SK-N-SH treated with all-trans-retinoic acid at 6 μM for 48 hours (cell line): ENCODE results near the gene SPATA1.

Experiments used
- ATAC-seq: fragments of 200-7000 bp; cut with Tn5 transposase; 3 replicates; pipeline ENCODE4 v1.9.1; 2020; ENCODE audit warnings: mild to moderate bottlenecking, moderate library complexity
- ARNTL ChIP-seq: fragments of 450-650 bp; formaldehyde crosslinking; IDR thresholded peaks from 2 replicates; pipeline ENCODE4 v1.5.0; 2020; ENCODE audit warnings: low read depth, mild to moderate bottlenecking, moderate library complexity, borderline replicate concordance
- BACH2 ChIP-seq: fragments of 250-450 bp; sonication (Bioruptor Pico); IDR thresholded peaks from 2 replicates; pipeline ENCODE4 v1.9.0; 2021; ENCODE audit warnings: mild to moderate bottlenecking, borderline replicate concordance
- ISL1 ChIP-seq: fragments of 250-450 bp; sonication (Bioruptor Pico); IDR thresholded peaks from 2 replicates; pipeline ENCODE4 v2.1.2; 2022; ENCODE audit warnings: mild to moderate bottlenecking, moderate library complexity
- OSR1 ChIP-seq: fragments of 250-450 bp; sonication (Bioruptor Pico); IDR thresholded peaks from 2 replicates; pipeline ENCODE4 v1.8.0; 2022; ENCODE audit warnings: moderate library complexity, mild to moderate bottlenecking, inconsistent platforms
- PPARA ChIP-seq: fragments of 250-450 bp; sonication (Bioruptor Pico); IDR thresholded peaks from 2 replicates; pipeline ENCODE4 v1.5.0; 2020; ENCODE audit warnings: mild to moderate bottlenecking, borderline replicate concordance
- RARB ChIP-seq: fragments of 250-450 bp; sonication (Bioruptor Pico); IDR thresholded peaks from 2 replicates; pipeline ENCODE4 v1.8.0; 2021; ENCODE audit warnings: mild to moderate bottlenecking, moderate library complexity
- SNAI2 ChIP-seq: fragments of 250-450 bp; sonication (Bioruptor Pico); IDR thresholded peaks from 2 replicates; pipeline ENCODE4 v1.5.0; 2020; ENCODE audit warnings: mild to moderate bottlenecking, moderate library complexity
- TCF4 ChIP-seq: fragments of 250-450 bp; sonication (Bioruptor Pico); IDR thresholded peaks from 2 replicates; pipeline ENCODE4 v1.8.0; 2021; ENCODE audit warnings: mild to moderate bottlenecking, moderate library complexity, borderline replicate concordance
- TOX ChIP-seq: fragments of 250-450 bp; sonication (Bioruptor Pico); IDR thresholded peaks from 2 replicates; pipeline ENCODE4 v1.8.0; 2021; ENCODE audit warnings: mild to moderate bottlenecking, moderate library complexity, borderline replicate concordance
- ZFP30 ChIP-seq: fragments of 450-650 bp; formaldehyde crosslinking; IDR thresholded peaks from 2 replicates; pipeline ENCODE4 v1.5.0; 2022; ENCODE audit warnings: mild to moderate bottlenecking, moderate library complexity
- ZNF565 ChIP-seq: fragments of 450-650 bp; formaldehyde crosslinking; conservative IDR thresholded peaks from 2 replicates; pipeline ENCODE4 v1.5.0; 2020; ENCODE audit warnings: low read depth, mild to moderate bottlenecking, moderate library complexity
- ZNF70 ChIP-seq: fragments of 450-650 bp; formaldehyde crosslinking; IDR thresholded peaks from 2 replicates; pipeline ENCODE4 v1.5.0; 2020; ENCODE audit warnings: mild to moderate bottlenecking, moderate library complexity
- ZNF8 ChIP-seq: fragments of 450-650 bp; formaldehyde crosslinking; IDR thresholded peaks from 2 replicates; pipeline ENCODE4 v1.5.0; 2020; ENCODE audit warnings: mild to moderate bottlenecking, moderate library complexity
- TF ChIP-seq, protein P1 (sequence below): fragments of 250-450 bp; sonication (Bioruptor Pico); IDR thresholded peaks from 2 replicates; pipeline ENCODE4 v1.8.0; 2020; ENCODE audit warnings: mild to moderate bottlenecking, moderate library complexity, borderline replicate concordance
- TF ChIP-seq, protein P2 (sequence below): fragments of 250-450 bp; sonication (Bioruptor Pico); IDR thresholded peaks from 2 replicates; pipeline ENCODE4 v1.8.0; 2021; ENCODE audit warnings: low read depth, mild to moderate bottlenecking, moderate library complexity, borderline replicate concordance
- TF ChIP-seq, protein P3 (sequence below): fragments of 250-450 bp; sonication (Bioruptor Pico); IDR thresholded peaks from 2 replicates; pipeline ENCODE4 v1.5.1; 2020; ENCODE audit warnings: low read depth, mild to moderate bottlenecking, moderate library complexity
- TF ChIP-seq, protein P4 (sequence below): fragments of 250-450 bp; sonication (Bioruptor Pico); IDR thresholded peaks from 2 replicates; pipeline ENCODE4 v1.5.1; 2021; ENCODE audit warnings: mild to moderate bottlenecking, moderate library complexity
- TF ChIP-seq, protein P5 (sequence below): fragments of 250-450 bp; sonication (Bioruptor Pico); IDR thresholded peaks from 2 replicates; pipeline ENCODE4 v1.5.0; 2020; ENCODE audit warnings: mild to moderate bottlenecking, moderate library complexity

The SPATA1 gene

DNA sequence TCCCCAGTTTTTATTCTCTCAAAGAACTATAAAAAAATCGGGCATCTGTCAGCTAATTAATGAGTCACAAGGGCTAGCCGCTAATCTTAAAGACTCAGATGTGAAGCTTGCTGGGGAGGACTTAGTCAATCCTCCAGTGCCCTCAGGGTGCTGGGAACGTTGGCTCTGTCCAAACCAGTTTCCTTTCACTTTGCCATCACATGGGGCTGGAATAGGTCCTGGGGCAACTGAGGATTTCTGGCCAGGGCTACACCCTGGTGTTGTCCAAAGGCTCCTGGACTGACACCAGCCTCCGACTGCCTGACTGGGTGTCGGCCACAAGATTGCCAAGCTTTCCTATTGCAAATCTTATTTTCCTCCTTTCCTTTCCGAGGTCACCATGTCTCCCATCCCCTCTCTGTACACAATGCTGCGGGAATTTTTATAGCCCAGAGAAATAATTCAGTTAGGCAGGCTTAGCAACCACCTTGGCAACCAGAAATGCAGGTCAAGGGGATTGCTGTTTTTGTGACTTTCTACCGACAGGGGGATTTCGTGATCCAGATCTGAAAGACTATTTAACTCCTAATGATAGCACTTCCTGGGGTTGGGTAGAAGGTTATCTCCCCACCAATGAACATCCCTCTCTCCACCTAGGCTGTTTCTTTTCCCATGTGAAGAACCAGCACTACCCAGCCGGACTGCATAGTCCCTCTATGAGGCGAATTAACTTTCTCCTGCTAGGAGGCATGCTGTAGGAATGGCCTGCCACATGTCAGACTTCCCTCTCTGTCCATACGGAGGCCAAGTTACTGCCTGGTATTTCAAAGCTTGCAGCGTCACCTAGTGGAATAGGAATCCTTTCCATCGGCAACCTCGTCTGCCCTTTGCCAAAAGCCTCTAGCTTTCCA, 98.0 kb downstream of the SPATA1 start (continued):
- TF ChIP-seq RARB (CRISPR knock-in tag) (no peak), BACH2 (CRISPR knock-in tag) (no peak)
- TF ChIP-seq, all 23 proteins: peak for 0

DNA sequence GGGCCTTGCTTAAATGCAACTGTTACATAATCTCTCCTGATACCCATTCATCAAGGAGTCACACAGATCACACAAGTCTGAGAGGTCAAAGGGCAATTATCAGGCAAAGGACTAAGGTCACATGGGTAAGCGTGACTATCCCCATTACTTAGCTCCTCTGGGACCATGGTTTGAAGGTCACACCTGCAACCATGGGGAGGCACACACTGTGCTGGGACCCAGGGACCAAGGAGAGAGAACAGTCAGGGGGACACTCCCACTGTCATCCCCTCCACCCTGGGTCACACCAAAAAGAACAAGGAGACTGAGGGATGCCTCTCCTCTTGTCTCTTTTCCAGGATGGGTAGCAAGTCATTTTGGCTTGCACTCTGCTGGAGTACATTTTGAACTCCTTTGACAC, 99.0 kb downstream of the SPATA1 start:
- ATAC-seq, result no peak
- TF ChIP-seq ZNF565 (CRISPR knock-in tag) (no peak), OSR1 (no peak), ISL1 (CRISPR knock-in tag) (no peak)
- TF ChIP-seq, protein P1, sequence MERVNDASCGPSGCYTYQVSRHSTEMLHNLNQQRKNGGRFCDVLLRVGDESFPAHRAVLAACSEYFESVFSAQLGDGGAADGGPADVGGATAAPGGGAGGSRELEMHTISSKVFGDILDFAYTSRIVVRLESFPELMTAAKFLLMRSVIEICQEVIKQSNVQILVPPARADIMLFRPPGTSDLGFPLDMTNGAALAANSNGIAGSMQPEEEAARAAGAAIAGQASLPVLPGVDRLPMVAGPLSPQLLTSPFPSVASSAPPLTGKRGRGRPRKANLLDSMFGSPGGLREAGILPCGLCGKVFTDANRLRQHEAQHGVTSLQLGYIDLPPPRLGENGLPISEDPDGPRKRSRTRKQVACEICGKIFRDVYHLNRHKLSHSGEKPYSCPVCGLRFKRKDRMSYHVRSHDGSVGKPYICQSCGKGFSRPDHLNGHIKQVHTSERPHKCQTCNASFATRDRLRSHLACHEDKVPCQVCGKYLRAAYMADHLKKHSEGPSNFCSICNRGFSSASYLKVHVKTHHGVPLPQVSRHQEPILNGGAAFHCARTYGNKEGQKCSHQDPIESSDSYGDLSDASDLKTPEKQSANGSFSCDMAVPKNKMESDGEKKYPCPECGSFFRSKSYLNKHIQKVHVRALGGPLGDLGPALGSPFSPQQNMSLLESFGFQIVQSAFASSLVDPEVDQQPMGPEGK (CRISPR knock-in tag), result no peak
- TF ChIP-seq, protein P2, sequence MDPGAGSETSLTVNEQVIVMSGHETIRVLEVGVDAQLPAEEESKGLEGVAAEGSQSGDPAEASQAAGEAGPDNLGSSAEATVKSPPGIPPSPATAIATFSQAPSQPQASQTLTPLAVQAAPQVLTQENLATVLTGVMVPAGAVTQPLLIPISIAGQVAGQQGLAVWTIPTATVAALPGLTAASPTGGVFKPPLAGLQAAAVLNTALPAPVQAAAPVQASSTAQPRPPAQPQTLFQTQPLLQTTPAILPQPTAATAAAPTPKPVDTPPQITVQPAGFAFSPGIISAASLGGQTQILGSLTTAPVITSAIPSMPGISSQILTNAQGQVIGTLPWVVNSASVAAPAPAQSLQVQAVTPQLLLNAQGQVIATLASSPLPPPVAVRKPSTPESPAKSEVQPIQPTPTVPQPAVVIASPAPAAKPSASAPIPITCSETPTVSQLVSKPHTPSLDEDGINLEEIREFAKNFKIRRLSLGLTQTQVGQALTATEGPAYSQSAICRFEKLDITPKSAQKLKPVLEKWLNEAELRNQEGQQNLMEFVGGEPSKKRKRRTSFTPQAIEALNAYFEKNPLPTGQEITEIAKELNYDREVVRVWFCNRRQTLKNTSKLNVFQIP, result no peak

DNA sequence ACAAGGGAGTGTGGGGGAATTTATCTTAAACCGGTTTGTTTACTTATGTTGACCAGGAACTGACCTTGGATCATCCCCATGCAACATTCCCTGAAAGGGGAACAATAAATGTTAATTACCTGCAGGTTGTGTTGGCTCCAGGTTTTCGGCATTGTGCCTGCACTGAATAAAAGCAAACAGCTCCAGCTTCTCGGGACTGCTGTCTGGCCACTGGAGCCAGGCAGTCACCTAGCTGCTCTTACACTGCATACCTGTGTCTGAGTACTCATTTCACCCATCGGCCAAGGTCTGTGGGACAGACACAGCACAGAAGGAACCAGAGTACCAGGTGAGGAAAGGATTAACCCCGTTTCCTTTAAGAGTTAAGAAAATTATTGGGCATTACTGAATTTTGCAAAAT, 100.8 kb downstream of the SPATA1 start:
- TF ChIP-seq, protein P3, sequence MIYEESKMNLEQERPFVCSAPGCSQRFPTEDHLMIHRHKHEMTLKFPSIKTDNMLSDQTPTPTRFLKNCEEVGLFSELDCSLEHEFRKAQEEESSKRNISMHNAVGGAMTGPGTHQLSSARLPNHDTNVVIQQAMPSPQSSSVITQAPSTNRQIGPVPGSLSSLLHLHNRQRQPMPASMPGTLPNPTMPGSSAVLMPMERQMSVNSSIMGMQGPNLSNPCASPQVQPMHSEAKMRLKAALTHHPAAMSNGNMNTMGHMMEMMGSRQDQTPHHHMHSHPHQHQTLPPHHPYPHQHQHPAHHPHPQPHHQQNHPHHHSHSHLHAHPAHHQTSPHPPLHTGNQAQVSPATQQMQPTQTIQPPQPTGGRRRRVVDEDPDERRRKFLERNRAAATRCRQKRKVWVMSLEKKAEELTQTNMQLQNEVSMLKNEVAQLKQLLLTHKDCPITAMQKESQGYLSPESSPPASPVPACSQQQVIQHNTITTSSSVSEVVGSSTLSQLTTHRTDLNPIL (CRISPR knock-in tag), result no peak
- no peak for TF ChIP-seq ISL1 (CRISPR knock-in tag)
- TF ChIP-seq, protein P4, sequence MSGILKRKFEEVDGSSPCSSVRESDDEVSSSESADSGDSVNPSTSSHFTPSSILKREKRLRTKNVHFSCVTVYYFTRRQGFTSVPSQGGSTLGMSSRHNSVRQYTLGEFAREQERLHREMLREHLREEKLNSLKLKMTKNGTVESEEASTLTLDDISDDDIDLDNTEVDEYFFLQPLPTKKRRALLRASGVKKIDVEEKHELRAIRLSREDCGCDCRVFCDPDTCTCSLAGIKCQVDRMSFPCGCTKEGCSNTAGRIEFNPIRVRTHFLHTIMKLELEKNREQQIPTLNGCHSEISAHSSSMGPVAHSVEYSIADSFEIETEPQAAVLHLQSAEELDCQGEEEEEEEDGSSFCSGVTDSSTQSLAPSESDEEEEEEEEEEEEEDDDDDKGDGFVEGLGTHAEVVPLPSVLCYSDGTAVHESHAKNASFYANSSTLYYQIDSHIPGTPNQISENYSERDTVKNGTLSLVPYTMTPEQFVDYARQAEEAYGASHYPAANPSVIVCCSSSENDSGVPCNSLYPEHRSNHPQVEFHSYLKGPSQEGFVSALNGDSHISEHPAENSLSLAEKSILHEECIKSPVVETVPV (CRISPR knock-in tag), result no peak
- TF ChIP-seq ZNF70 (CRISPR knock-in tag), result no peak
- TF ChIP-seq ZNF8 (CRISPR knock-in tag), result no peak
- TF ChIP-seq TOX (CRISPR knock-in tag), result no peak
- TF ChIP-seq, protein P1 (CRISPR knock-in tag), result no peak
- TF ChIP-seq, all 23 proteins: peak for 0
- no peak for ATAC-seq

DNA sequence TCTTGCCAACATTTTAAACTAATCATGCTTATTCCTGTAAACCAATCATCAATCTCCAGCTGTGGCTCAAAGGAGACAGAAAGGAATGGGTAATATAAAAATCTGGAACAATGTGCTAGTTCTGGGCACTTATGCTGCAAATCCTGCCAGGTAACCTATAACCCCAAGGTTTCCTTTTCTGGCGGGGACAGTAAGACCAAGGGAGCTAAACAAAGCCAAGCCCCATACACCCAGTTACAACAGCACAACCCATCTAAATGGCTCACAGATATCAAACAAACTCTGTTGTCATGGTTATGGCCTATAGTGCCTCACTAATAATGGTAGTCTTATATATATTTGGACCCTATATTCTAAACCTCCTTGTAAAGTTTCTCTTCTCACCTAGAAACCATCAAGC, 104.9 kb downstream of the SPATA1 start:
- no peak for ATAC-seq
- TF ChIP-seq BACH2 (CRISPR knock-in tag) (no peak), OSR1 (no peak), ZNF70 (CRISPR knock-in tag) (no peak), SNAI2 (no peak), TCF4 (CRISPR knock-in tag) (no peak), TOX (CRISPR knock-in tag) (no peak), ARNTL (CRISPR knock-in tag) (no peak), ZNF565 (CRISPR knock-in tag) (no peak), PPARA (no peak), ZFP30 (CRISPR knock-in tag) (no peak), ZNF8 (CRISPR knock-in tag) (no peak), ISL1 (CRISPR knock-in tag) (no peak)
- TF ChIP-seq, protein P1 (CRISPR knock-in tag), result no peak
- TF ChIP-seq, protein P5, sequence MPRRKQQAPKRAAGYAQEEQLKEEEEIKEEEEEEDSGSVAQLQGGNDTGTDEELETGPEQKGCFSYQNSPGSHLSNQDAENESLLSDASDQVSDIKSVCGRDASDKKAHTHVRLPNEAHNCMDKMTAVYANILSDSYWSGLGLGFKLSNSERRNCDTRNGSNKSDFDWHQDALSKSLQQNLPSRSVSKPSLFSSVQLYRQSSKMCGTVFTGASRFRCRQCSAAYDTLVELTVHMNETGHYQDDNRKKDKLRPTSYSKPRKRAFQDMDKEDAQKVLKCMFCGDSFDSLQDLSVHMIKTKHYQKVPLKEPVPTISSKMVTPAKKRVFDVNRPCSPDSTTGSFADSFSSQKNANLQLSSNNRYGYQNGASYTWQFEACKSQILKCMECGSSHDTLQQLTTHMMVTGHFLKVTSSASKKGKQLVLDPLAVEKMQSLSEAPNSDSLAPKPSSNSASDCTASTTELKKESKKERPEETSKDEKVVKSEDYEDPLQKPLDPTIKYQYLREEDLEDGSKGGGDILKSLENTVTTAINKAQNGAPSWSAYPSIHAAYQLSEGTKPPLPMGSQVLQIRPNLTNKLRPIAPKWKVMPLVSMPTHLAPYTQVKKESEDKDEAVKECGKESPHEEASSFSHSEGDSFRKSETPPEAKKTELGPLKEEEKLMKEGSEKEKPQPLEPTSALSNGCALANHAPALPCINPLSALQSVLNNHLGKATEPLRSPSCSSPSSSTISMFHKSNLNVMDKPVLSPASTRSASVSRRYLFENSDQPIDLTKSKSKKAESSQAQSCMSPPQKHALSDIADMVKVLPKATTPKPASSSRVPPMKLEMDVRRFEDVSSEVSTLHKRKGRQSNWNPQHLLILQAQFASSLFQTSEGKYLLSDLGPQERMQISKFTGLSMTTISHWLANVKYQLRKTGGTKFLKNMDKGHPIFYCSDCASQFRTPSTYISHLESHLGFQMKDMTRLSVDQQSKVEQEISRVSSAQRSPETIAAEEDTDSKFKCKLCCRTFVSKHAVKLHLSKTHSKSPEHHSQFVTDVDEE (CRISPR knock-in tag), result no peak
- TF ChIP-seq, protein P3 (CRISPR knock-in tag), result no peak
